AG04450 (cell line): ENCODE data around the gene USP14. TPM values are rescaled to one million over a fixed set of nuclear protein-coding genes. Genes with fewer than 3 reads are reported as not detected.
"Not testable (repeated sequence)": the region's sequence is repeated elsewhere in the genome, so short reads cannot be mapped to it uniquely, and the experiment has no call there.

Experiments used
- CTCF ChIA-PET: fragments of 300-600, 350-600 bp; formaldehyde crosslinking; extraction: SDS; loops from one replicate; lab custom pipeline; 2022; ENCODE audit warnings: antibody characterized with exemption, inconsistent platforms; lab: Charles Lee
- POLR2A ChIA-PET: fragments of 350-600 bp; formaldehyde crosslinking; extraction: SDS; loops from one replicate; lab custom pipeline; 2021; ENCODE audit warnings: antibody characterized with exemption, inconsistent platforms; lab: Yijun Ruan, JAX
- DNase-seq: peaks from one replicate; pipeline ENCODE4 v3.0.0-alpha.2; 2011; ENCODE audit warnings: low read depth, low spot score
- H3K27ac ChIP-seq: one replicate; pipeline ENCODE4 v1.5.1; 2012; ENCODE audit warnings: low read depth, low read length, control low read depth
- H3K27me3 ChIP-seq: one replicate; pipeline ENCODE4 v1.6.0; 2012; ENCODE audit warnings: low read length; ENCODE audit not compliant: control insufficient read depth, insufficient read depth
- H3K4me3 ChIP-seq: 2 replicates; pipeline ENCODE4 v1.5.1; 2011; ENCODE audit warnings: mild to moderate bottlenecking, low read depth, low read length, control low read depth
- H3K9me3 ChIP-seq: 2 replicates; pipeline ENCODE4 v1.5.1; 2012; ENCODE audit warnings: low read length; ENCODE audit not compliant: control insufficient read depth, insufficient read depth
- CTCF ChIP-seq: IDR thresholded peaks from 2 replicates; pipeline ENCODE4 v1.5.1; 2011; ENCODE audit warnings: low read depth, low read length, control low read depth, inconsistent platforms
- polyA minus RNA-seq: library from RNA; depleted of rRNA, polyadenylated mRNA; stranded (reverse); fragments of >200 nt; gene quantifications from 2 replicates; pipeline ENCODE4 v1.2.3, GENCODE V29; 2011; rRNA and poly(A)+ RNA removed
- polyA plus RNA-seq: library from polyadenylated mRNA; depleted of rRNA; stranded (reverse); fragments of >200 nt; gene quantifications from 2 replicates; pipeline ENCODE4 v1.2.3, GENCODE V29; 2011; rRNA removed

The USP14 gene
- polyA plus RNA-seq (36.7 and 39.7 TPM in 2 replicates), polyA minus RNA-seq (12.2 and 25.9 TPM in 2 replicates)

DNA sequence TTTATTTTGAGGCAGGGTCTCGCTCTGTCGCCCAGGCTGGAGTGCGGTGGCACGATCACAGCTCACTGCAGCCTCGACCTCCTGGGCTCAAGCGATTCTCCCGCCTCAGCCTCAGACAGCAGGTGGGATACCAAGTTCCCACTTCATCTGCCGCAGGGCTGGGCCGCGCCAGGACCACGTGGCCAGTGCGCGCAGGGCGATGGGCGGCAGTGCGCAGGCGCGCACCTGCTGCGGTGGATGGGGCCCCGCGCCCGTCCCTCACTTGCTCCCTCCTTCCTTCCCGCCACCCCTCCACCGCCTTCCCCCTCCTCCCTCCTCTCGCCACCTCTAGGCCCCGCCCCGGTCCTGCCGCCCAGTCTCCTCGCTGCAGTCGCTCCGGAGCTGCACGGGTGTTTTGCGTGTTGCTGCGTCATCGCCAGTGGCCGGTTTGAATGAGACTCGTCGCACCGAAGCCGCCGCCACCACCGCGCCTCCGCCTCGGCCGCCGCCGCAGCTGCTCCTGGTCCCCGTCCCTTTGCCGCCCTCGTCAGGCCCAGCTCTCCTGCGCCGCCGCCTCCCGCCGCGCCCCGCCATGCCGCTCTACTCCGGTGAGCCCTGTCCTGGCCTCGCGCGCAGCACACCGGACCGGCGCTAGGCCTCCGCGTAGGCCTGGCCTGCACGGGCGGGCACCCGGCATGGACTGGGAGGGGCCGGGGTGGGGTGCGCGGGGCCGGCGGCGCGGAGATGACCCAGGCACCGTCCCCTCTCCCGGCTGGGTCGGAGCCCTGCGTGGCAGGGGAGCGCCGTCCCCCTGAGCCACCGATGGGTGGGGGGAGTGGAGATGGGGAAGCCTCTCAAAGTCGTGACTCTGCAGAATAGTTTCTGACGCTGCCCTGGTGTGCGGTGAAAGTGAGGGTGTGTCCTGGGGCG is at the start of gene USP14:
USP14 (plus strand) TSS at position 430 of the 909 bp plus-strand sequence; CDS start at position 572, 142 bp downstream.
- TF ChIP-seq CTCF = no peak
- DNase-seq = peak; percentile 91
- ChIA-PET CTCF (no interaction called here), POLR2A (interaction anchor here (0.7 kb wide), 2 partner anchors 18 to 27 kb away, joined by 4 read pairs; no protein-coding TSS in a partner anchor)
- peak within 1 kb of the TSS; percentile 55 for H3K27ac ChIP-seq
- no peaks in the 10 kb centered on the region for H3K27me3 ChIP-seq
- peak within 1 kb of the TSS; percentile 92 for H3K4me3 ChIP-seq
- no peaks in the 10 kb centered on the region for H3K9me3 ChIP-seq

GRCh38 chr18:108665-109063 is 49.7 kb upstream of the USP14 start:
- POLR2A ChIA-PET, CTCF ChIA-PET, H3K27ac ChIP-seq, H3K4me3 ChIP-seq, H3K27me3 ChIP-seq, DNase-seq: not testable (repeated sequence)
- H3K9me3 ChIP-seq = peaks cover 18% of the 10 kb centered on the region

GRCh38 chr18:109130-109921 is 49.0 kb upstream of the USP14 start:
- H3K27me3 ChIP-seq, POLR2A ChIA-PET: not testable (repeated sequence)

GRCh38 chr18:109922-110261 is 48.5 kb upstream of the USP14 start:
- DNase-seq, CTCF ChIA-PET: not testable (repeated sequence)

More at GRCh38 chr18:109130-109921, 49.0 kb upstream of the USP14 start:
- H3K27ac ChIP-seq, CTCF ChIA-PET, DNase-seq, H3K4me3 ChIP-seq: not testable (repeated sequence)
- peaks cover 18% of the 10 kb centered on the region for H3K9me3 ChIP-seq

GRCh38 chr18:110351-111201 is 47.8 kb upstream of the USP14 start:
- H3K4me3 ChIP-seq, DNase-seq, CTCF ChIA-PET, H3K27ac ChIP-seq, POLR2A ChIA-PET, H3K27me3 ChIP-seq: not testable (repeated sequence)
- peaks cover 18% of the 10 kb centered on the region for H3K9me3 ChIP-seq

More at GRCh38 chr18:109922-110261, 48.5 kb upstream of the USP14 start:
- H3K27me3 ChIP-seq, H3K4me3 ChIP-seq, POLR2A ChIA-PET, H3K27ac ChIP-seq: not testable (repeated sequence)
- peaks cover 18% of the 10 kb centered on the region for H3K9me3 ChIP-seq

DNA sequence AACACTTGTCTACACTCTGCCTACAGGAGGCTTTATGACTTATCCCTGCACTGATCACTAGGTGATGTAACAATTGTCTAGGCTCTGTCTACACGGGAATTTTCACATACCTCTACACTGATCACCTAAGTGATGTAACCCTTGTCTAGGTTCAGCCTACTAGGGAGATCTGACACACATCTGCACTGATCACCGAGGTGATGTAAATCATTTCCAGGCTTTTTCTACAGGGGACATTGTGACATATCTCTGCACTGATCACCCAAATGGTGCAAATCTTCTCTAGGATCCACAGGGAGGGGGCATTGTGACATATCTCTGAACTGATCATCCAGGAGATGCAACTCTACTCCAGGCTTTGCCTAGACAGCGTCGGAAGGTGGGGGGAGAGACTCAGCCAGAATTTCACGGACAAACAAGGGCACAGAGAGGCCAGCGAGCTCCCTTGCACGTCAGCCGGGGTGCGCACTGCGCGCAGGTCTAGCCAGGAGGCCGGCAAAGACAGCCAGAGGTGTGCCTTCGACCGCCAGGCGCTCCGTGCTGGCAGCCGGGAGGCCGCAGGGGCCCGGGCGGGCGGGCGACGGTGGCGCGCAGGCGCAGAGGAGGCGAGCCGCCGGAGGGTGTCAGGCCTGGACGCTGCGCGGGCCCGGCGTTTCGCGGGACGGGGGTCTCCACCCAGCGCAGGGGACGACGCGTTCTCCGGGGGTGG is 46.9 kb upstream of the USP14 start:
- TF ChIP-seq CTCF = no peak
- ChIA-PET CTCF (no interaction called here), POLR2A (no interaction called here)
- DNase-seq = no peak
- Histone ChIP-seq H3K9me3 (peaks cover 18% of the 10 kb centered on the region), H3K4me3 (peak overlapping the region; percentile 20; the same call in 1 of the 2 replicates), H3K27ac (no peak overlapping the region), H3K27me3 (no peaks in the 10 kb centered on the region)

DNA sequence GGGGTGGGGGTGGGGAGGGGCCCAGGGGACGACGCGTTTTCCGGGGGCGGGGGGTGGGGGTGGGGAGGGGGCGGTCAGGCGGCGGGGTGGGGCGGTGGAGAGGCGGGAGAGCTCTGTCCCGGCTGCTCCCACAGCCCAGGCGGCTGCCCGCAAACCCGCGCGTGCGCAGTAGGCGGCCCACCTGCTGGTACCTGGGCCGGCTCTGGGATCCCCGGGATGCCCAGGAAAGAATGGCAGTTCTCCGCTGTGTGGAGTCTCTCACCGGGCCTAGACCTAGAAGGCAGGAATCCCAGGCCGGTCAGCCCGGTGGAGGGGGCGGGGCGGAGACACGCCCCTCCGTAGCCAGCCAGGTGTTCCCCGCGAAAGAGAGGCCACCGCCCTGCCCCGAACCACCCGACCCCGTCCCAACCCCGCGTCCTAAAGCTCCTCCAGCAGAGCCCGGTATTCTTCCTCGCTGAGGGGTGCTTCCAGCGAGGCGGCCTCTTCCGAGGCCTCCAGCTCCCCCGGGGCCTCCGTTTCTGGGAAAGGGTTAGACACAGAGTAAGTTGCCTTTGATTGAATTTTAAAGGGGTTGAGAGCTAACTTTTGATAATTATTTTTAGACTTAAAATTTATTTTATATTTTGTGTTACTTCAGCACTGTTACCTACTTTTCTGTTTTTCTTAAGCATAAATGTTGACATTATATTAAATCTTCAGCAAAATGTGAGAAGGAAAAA is 46.2 kb upstream of the USP14 start:
- DNase-seq, POLR2A ChIA-PET, H3K27ac ChIP-seq, CTCF ChIA-PET, H3K27me3 ChIP-seq: not testable (repeated sequence)
- Histone ChIP-seq H3K9me3 (peaks cover 17% of the 10 kb centered on the region), H3K4me3 (peak overlapping the region; percentile 20; the same call in 1 of the 2 replicates)

DNA sequence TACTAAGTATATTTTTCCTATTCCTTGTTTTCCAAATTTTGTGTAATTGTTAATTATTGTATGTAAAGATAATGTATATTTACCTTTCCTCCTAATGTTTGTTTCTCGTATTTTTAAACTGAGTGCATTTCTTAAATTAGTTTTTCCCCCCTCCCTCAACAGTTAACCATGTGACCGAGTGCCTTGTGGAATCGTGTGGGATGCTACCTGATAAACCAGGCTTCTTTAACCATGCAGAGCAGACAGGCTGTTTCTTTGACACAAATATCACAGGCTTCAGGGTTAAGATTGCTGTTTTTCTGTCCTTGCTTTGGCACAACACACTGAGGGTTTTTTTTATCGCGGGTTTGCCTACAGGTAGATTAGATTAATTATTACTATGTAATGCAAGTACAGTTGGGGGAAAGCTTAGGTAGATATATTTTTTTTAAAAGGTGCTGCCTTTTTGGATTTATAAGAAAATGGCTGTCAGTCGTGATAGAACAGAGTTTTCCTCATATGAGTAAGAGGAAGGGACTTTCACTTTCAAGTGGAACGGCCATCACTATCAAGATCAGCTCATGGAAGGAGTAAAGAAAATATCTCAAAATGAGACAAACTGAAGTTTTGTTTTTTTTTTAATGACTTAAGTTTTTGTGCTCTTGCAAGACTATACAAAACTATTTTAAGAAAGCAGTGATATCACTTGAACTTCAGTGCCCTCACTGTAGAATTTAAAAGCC is 37.7 kb upstream of the USP14 start:
- POLR2A ChIA-PET, H3K27me3 ChIP-seq, DNase-seq, CTCF ChIA-PET, H3K4me3 ChIP-seq, H3K27ac ChIP-seq, H3K9me3 ChIP-seq: not testable (repeated sequence)
